Heart left ventricle (tissue), 13 donors: Measurements from ENCODE around the gene SIX1.

Experiments used
- CTCF ChIP-seq, 12 donors: fragments of 200-600 bp; sonication (generic) in 4 of 12; IDR thresholded peaks; one replicate each; pipeline versions ENCODE4 v1.5.0 to v1.8.0; 2018 to 2022; ENCODE audit warnings: antibody characterized with exemption in 12 of 12, mild to moderate bottlenecking in 5 of 12
- POLR2A ChIP-seq, 2 donors: fragments of 450-650 bp; IDR thresholded peaks; one replicate each; pipeline ENCODE4 v1.6.1; 2017; ENCODE audit warnings: antibody characterized with exemption in 2 of 2, mild to moderate bottlenecking in 2 of 2, moderate library complexity in 2 of 2
- donor health status: ischemic (EF 13 %, LVEDD 7.1; RV severe dilation, severe dysfunction).
- donor health status: DM: no; HTN: yes; CAD: no.
- donor health status: DM: no; HTN: no; CAD: no.
- donor health status: ischemic (EF 25% LVEDD 6.9; RV normal size, moderate dysfunction).
- donor health status: ischemic (EF 25% LVEDD 5.7; RV mildly dilated, moderate dysfunction).
- donor health status: ischemic (EF 35%, LVEDD 5.7; RV mildly dilated, moderate dysfunction).
- donor health status: nonischemic (EF 11% LVEDD 7.7; RV severe dilation, severe dysfunction).
- donor health status: DM: yes; HTN: yes; CAD: no.
- donor health status: PGD.
- donor health status: ischemic (EF 29% LVEDD 5.4; RV normal size, mild dysfunction).
- donor health status: nonischemic (EF 23%, LVEDD 6.1; RV moderate dilation, normal function).

- TF ChIP-seq CTCF (IDR thresholded peaks at IDR 0.05) (no peak), POLR2A (IDR thresholded peaks at IDR 0.05) (no peak)
Measured at GRCh38 chr14:60642270-60643140, 6.8 kb downstream of the SIX1 start.
